Fibroblast of lung (primary cell): ENCODE results near the gene SLC13A2. TPM values are rescaled to one million over a fixed set of nuclear protein-coding genes. Genes with fewer than 3 reads are reported as not detected.
A peak's percentile ranks its signal among the peaks of the same experiment; 100 is the strongest.

ENCODE experiments used
- DNase-seq, 2 donors: peaks; one replicate each; pipeline versions ENCODE4 v3.0.0 to v3.0.0-alpha.2; 2010; ENCODE audit warnings: low read depth in 2 of 2
- H2AFZ ChIP-seq: 2 replicates; pipeline ENCODE4 v1.5.1; 2012; ENCODE audit warnings: low read length, control low read depth, inconsistent platforms
- H3K27ac ChIP-seq: 2 replicates; pipeline ENCODE4 v1.5.1; 2011; ENCODE audit warnings: low read length, control low read depth; ENCODE audit not compliant: insufficient read depth
- H3K27me3 ChIP-seq: 2 replicates; pipeline ENCODE4 v1.5.1; 2011; ENCODE audit warnings: mild to moderate bottlenecking, low read length; ENCODE audit not compliant: control insufficient read depth, insufficient read depth
- H3K36me3 ChIP-seq: 2 replicates; pipeline ENCODE4 v1.5.1; 2011; ENCODE audit warnings: low read length; ENCODE audit not compliant: control insufficient read depth, insufficient read depth
- H3K4me1 ChIP-seq: 2 replicates; pipeline ENCODE4 v1.5.1; 2011; ENCODE audit warnings: low read length; ENCODE audit not compliant: control insufficient read depth, insufficient read depth; ENCODE audit errors: extremely low read depth
- H3K4me2 ChIP-seq: 2 replicates; pipeline ENCODE4 v1.5.1; 2011; ENCODE audit warnings: low read length, control low read depth; ENCODE audit not compliant: insufficient read depth; ENCODE audit errors: extremely low read depth
- H3K4me3 ChIP-seq, 4 experiments: fragments of 200-600 bp in 1 of 4; sonication (generic) in 1 of 4; replicated peaks in 1 of 4; 2 replicates each; pipeline ENCODE4 v1.5.1; 2011 to 2016; ENCODE audit warnings: low read length in 4 of 4, low read depth in 3 of 4, mild to moderate bottlenecking in 3 of 4, control low read depth in 2 of 4, inconsistent platforms in 1 of 4, mixed read lengths in 1 of 4; ENCODE audit not compliant: insufficient read depth in 1 of 4; ENCODE audit errors: control extremely low read depth in 1 of 4
- H3K79me2 ChIP-seq: 2 replicates; pipeline ENCODE4 v1.5.1; 2012; ENCODE audit warnings: mild to moderate bottlenecking, low read length, inconsistent platforms; ENCODE audit not compliant: control insufficient read depth, insufficient read depth
- H3K9ac ChIP-seq: 2 replicates; pipeline ENCODE4 v1.5.1; 2011; ENCODE audit warnings: mild to moderate bottlenecking, low read length, control low read depth; ENCODE audit not compliant: insufficient read depth
- H3K9me3 ChIP-seq: 2 replicates; pipeline ENCODE4 v1.5.1; 2012; ENCODE audit warnings: low read depth, low read length; ENCODE audit not compliant: control insufficient read depth, insufficient read depth
- H4K20me1 ChIP-seq: 2 replicates; pipeline ENCODE4 v1.5.1; 2011; ENCODE audit warnings: low read length; ENCODE audit not compliant: control insufficient read depth, insufficient read depth; ENCODE audit errors: extremely low read depth
- CTCF ChIP-seq, 2 donors: IDR thresholded peaks in 1 of 2; conservative IDR thresholded peaks in 1 of 2; 1 replicate in 1 of 2; 2 replicates in 1 of 2; pipeline ENCODE4 v1.5.1; 2011 to 2012; ENCODE audit warnings: low read length in 2 of 2, control low read depth in 1 of 2, inconsistent platforms in 1 of 2, low read depth in 1 of 2, mild to moderate bottlenecking in 1 of 2
- EZH2 ChIP-seq: IDR thresholded peaks from 2 replicates; pipeline ENCODE4 v1.5.1; 2012; ENCODE audit warnings: low read length, control low read depth, mild to moderate bottlenecking; ENCODE audit errors: missing control alignments
- polyA plus RNA-seq, 2 donors: library from polyadenylated mRNA; depleted of rRNA in 1 of 2; stranded (reverse) in 1 of 2; unstranded in 1 of 2; fragments of >200 nt; gene quantifications; 2 replicates each; pipeline ENCODE4 v1.2.1, GENCODE V29; 2011 to 2012; ENCODE audit warnings: missing spikeins in 1 of 2
- total RNA-seq: library from RNA; depleted of rRNA; stranded (reverse); fragments of >200 nt; gene quantifications from 2 replicates; pipeline ENCODE4 v1.2.1, GENCODE V29; 2014

Gene SLC13A2
- total and polyA plus RNA-seq, 2 donors (not counting 1 experiment from before 2014, with no cell fraction given): not detected

DNA sequence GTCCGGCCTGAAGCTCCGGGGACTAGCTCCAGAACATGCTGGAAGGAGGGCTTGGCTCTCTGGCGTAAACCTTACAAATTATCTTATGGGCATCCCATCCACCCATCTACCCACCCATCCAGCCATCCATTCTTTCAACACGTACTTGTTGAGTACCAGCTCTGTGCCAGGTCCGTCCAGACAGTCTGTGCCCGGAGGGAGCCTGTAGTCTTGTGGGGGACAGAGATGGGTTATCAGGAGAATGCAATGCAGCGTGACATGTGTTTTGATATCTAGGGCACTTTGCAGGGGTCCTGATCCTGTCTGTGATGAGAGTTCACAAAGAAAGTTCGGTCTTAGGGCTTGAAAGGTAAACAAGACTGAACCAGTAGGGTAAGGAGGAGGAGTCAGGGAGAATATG, 4.1 kb upstream of the SLC13A2 start:
- TF ChIP-seq CTCF (conservative IDR thresholded peaks at IDR 0.05 in 1 of 2, IDR thresholded peaks at IDR 0.05 in 1 of 2; ENCODE audit: low read depth in 1 of 2, low read length in 2 of 2) (no peak), EZH2 (no peak)
- H4K20me1 ChIP-seq: no peaks in the 10 kb centered on the region
- H3K4me2 ChIP-seq: no peak overlapping the region
- no peaks in the 10 kb centered on the region for H3K36me3 ChIP-seq
- H3K27me3 ChIP-seq: peaks cover 16% of the 10 kb centered on the region
- H3K9ac ChIP-seq: no peak overlapping the region
- H3K79me2 ChIP-seq: no peaks in the 10 kb centered on the region
- H3K4me3 ChIP-seq: no peak overlapping the region
- no peak overlapping the region for H3K27ac ChIP-seq
- DNase-seq: no peak
- no peak overlapping the region for H2AFZ ChIP-seq
- H3K4me1 ChIP-seq: no peaks in the 10 kb centered on the region
- H3K9me3 ChIP-seq: no peaks in the 10 kb centered on the region

- Histone ChIP-seq H3K79me2 (no peaks in the 10 kb centered on the region), H3K4me1 (no peaks in the 10 kb centered on the region), H3K4me3 (no peak overlapping the region), H2AFZ (no peak overlapping the region), H3K4me2 (no peak overlapping the region), H3K27me3 (peaks cover 18% of the 10 kb centered on the region), H3K27ac (no peak overlapping the region), H3K9me3 (no peaks in the 10 kb centered on the region), H4K20me1 (no peaks in the 10 kb centered on the region), H3K9ac (no peak overlapping the region), H3K36me3 (no peaks in the 10 kb centered on the region)
- TF ChIP-seq CTCF (conservative IDR thresholded peaks at IDR 0.05 in 1 of 2, IDR thresholded peaks at IDR 0.05 in 1 of 2; ENCODE audit: low read depth in 1 of 2, low read length in 2 of 2): no peak
- no peak for TF ChIP-seq EZH2
- no peak for DNase-seq
Measured at GRCh38 chr17:28470266-28470913, 3.1 kb upstream of the SLC13A2 start.

GRCh38 chr17:28470914-28471366, 2.5 kb upstream of the SLC13A2 start:
- no peak for TF ChIP-seq EZH2
- no peak for TF ChIP-seq CTCF (conservative IDR thresholded peaks at IDR 0.05 in 1 of 2, IDR thresholded peaks at IDR 0.05 in 1 of 2; ENCODE audit: low read depth in 1 of 2, low read length in 2 of 2)
- Histone ChIP-seq H2AFZ (no peak overlapping the region), H3K79me2 (no peaks in the 10 kb centered on the region), H4K20me1 (no peaks in the 10 kb centered on the region), H3K27ac (no peak overlapping the region), H3K36me3 (no peaks in the 10 kb centered on the region), H3K9ac (no peak overlapping the region), H3K4me2 (no peak overlapping the region), H3K27me3 (peaks cover 21% of the 10 kb centered on the region), H3K4me3 (no peak overlapping the region), H3K4me1 (no peaks in the 10 kb centered on the region), H3K9me3 (no peaks in the 10 kb centered on the region)
- DNase-seq: peak in 1 of 2 donors; percentile 6
